Stimulated activated CD4-positive, alpha-beta T cell treated with anti-CD3 and anti-CD28 coated beads, Interleukin-1b, Interleukin-23, amount 100 ng/mL, for 24 hours (primary cell): ENCODE data around the gene HOXA11.

Experiments used
- DNase-seq, 4 experiments: peaks; one replicate each; pipeline ENCODE4 v3.0.0-alpha.2; 2020; ENCODE audit warnings: low read depth in 4 of 4, low spot score in 1 of 4

HOXA11 gene

DNA sequence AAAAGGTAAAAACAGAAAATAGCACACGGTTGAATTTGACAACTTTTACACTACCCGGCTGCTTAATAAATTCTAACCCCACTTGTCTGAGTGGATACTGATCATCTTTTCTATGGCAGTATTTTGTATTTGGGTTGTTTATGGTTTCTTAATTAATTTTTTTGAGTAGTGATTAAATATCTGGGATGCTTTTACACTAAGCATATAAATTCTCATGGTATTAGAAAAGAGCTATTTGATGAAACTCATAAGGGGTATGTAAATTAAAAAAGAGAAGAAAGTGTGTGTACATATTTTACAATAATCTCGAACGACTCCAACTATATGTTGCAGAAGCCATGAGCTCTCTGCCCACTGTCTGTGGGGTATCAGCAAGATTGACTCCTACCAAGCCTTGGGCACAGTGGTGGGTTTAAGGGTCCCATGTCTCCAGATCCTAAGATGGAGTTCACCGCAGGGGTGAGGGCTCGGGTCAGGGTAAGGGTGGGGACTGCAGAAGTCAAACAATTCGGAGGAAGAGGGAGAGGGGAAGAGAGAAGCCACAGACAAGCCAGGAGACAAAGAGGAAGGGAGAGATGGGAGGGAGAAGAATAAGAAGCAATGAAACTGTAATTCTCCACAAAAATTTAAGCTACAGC lies 22.4 kb upstream of the HOXA11 start:
- no peak for DNase-seq

DNA sequence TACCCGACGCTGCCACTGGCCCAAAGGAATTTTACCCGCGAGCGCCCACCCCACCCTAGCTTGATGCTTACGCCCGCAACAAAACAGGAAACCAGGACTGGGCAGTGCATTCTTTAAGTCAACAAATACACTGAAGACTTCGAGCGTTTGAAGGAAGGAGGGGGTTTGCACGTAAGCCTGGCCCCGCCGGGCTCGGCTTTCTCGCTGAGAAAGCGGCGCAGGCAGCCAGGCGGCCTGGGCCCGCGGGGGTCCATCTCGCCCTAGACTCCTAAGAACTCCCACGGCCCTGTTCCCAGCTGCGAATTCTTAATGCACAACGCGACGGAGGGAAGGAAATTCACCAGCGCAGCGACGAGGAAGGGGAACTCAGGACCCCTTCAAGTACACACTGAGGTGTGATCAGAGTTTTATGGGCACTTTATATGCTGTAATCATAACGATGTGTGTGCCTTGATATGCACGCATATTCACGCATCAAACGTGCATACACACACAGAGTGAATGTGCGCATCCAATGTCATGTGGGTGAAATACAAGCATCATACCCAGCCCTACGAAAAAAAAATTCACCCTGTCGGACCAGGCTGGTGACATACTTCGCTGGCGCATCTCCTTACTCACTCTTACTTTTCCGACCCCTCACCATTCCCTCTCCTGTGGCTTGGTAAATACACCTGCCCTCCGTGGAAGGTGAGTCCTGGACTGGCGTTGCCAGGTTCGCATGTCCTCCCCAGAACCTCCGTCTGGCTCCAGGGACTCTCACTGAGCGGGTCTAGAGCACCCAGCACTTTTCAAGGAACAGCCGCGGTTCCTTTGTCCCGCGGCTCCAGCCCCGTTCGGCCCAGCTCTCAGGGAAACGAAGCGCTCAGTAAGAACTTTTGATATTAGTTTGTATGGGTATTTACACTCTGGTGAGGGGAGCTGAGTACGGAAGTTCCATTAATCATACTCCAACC lies 20.6 kb upstream of the HOXA11 start:
- DNase-seq = no peak

DNA sequence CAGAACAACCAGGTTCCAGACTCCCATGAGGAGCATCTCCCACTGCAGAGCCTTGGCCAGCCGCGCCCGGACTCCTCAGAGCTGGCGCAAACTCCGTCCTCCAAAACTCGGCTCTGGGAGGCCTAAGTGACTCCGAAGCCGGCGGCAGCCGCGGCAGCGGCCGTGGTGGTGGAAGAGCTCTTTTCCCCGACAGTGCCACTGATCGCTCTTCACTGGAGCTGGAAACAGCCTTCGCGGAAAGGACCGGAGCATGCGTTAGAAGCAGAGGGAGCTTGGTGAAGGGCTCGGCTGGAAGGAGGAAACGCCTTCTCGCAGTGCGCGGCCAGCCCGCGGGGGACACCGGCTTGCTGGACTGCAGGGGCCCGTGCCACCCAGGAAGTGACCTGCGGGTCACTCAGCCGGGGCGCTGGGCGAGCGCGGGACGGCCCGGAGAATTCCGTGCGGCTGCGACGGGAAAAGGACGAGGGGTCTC lies 19.9 kb upstream of the HOXA11 start:
- no peak for DNase-seq

DNA sequence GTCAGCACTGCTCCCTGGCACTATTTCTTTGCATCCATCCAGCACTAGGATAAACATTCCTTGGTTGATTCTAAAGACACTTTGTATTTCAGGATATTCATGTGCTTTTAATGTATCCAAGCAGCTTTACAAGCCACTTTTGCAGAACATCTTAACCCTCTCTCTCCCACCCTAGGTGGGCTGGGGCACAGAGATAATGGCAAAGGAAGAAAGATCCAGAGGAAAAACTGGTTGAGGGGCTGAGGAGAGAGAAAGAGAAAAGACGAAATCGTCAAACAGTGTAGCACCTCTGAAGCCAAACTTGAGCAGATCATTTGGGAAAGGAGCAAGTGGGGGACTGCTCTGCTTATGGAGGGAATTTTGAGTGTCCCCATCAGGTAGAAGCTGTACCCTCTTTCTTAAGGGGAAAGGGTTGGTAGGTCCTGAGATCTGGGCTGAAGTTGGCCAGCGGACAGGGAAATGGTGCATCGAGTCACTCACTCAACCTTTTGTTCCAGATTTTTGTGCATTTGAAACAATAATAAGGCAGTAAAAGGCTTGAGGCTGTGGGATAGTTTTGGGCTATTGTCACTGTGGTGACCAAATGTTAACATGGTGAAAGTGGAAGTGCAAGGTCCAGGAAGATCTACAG lies 19.0 kb upstream of the HOXA11 start:
- no peak for DNase-seq

DNA sequence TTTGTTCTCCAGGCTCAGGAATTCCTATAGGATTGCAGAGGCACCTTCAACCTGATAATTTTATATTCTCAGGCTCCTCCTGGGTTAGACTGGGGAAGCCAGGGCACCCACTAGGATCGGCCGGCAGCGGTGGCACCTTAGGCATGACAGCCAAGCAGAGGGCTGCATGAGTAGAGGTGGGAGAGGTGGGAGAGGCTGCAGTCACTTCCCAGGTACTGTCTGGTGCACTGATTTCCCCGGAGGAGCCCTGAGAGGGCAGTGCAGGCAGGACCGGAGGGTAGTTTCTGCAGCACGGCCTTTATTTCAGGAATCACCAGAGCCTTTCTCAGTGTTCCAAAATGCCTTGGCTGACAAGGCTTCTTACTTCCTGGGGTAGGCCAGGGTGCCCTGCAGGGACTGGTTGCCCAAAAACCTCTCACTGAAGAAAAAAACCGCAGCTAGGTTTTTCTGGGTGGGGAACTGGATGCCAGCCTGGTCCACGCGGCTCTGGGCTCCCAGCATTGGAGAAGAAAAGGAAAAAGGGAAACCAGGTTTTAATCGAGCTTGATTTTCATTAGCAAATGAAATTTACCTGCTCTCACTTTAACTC lies 18.4 kb upstream of the HOXA11 start:
- DNase-seq = no peak

DNA sequence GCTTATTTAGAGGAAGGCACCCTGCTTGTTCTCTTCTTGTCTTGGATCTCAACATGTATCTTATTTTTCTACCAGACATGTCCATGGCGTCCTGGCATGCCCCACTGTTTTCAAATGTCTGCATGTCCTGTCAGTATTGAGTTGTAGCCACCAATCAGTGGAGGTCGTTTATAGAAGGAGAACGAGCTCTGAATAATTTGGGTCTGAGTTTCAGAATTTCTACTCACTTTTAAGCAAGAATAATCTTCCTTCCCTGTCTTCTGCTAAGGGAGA lies 17.8 kb upstream of the HOXA11 start:
- no peak for DNase-seq

DNA sequence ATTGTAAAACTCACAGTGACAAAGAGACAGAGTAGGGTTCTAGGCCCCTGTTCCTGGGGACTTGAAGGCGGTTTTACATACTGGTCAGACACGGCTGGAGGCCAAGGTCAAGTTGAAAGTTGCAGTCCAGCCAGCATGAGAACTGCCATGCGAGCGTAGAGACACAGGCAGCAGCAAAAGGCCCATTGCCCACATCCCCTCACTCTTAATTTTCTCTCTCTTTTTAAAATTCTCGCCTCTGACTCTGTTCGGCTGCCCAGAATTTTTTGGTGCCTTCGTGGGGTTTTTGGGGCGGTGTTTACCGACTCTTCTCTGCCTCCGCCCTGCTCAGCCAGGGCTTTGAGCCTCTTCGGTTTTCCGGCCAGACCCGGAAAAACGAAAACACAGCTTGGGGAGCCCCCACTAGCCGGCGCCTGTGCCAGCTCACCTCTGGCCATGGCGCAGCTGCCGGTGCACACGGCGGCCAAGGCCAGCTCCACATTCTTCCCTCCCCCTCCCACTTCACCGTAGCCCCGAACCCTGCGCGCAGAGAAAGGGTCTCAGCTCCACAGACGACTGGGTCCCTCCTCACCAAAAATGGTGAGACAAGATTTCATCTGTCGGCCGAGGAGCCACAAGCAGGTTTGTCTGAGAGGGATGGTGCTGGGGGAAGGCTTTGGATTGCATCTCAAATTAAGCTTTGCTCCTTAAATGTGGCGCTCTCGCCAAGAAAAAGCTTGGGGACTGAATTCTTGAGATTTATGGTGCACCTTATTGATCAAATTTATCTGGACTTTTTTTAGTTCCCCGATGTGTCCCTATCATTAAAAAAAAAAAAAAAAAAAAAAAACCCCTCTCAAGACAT lies 17.2 kb upstream of the HOXA11 start:
- DNase-seq = no peak

DNA sequence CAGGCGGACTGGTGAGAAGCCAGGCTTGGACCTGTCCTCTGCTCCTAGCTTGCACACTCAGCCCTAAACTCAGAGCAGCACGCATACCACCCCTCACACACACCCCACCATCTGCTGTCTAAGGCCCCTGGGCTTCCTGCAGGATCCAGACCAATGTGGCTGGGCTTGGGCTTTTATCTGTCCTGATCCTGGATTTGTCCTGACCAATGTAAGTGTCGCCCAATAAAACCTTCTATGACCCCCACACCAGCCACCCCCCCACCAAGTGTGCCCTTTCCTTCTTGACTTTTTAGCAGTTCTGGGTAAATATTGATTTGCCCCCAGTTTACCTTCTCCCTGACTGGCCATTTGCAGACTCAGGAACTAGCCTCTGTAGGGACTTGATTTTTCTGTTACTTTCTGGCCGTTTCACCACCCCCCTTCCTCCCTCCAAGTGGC lies 16.6 kb upstream of the HOXA11 start:
- no peak for DNase-seq

DNA sequence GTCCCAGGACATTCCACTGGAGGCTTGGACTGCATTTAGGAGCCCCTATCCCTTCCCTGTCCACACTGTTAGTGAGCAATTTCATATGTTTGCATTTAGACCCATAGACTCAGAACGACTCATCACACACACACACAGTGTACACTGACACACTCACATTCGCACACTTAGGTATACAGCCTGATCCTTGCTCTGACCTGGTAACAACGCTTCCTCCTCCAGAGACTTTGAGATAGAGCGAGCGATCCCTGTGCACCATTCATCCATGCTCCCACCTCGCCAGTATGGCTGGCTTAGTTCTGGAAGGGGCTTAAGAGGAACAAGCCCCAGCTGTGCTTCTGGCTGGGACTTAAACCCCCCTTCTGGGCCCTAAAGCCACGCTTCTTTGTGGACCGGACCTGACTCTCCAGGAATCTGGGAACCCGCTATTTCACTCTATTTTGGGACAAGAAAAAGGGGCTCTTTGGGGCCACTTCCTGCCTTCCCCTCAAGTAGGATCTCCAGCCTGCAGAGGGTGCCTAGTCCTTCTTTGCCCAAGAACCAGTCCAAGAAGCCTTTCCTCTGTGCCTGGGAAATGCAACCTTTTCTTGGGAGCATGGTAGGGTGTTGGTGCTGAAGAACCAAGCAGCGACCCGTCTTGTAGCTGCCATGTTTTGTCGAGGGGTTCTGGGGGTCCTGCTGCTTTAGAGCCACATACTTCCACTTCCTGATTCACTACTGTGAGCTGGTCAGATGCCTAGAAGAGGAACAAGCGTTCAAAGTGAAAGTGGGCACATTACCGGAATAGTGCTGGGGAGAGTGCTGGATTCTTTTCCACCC lies 15.9 kb upstream of the HOXA11 start:
- DNase-seq = no peak

DNA sequence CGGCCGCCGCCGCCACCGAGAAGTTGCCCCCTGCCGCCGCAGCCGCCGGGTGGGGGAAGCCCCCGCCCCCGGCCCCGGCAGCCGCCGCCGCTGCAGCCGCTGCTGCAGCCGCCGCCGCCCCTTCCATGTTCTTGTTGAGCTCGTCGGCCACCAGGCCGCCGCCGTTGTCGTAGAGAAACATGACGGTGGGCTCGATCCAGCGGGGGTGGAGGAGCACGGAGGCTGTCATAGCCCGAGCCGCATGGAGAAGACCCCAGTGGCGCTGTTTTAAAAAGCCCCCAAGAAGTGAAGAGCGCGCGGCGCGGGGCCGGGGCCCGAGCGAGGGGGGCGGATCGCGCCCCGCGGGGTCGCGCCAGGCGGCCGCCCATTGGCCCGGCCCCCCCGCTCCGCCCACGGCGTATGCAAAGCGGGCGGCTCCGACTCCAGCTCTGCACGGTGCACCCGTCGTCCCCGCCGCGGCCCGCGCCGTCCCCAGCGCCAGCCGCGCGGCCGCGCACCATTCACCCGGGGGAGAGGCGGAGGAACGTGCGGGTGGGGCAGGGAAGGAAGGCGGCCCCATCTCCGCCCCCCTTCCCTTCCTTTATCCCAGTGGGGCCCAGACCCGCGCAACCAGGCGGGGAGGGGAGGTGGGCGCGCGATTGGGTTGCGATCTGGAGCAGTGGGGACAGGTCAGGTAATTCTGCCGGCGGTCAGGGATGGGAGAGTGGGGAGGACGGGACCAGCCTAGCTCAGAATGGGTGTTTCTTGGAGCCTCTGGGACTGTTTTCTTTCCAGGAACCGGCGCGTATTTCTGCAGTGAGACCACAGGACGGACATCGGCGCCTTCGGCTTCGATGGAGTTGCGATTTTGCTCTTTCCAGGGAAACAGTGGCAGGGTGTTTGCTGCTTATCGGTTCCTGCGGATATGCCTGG lies 15.1 kb upstream of the HOXA11 start, which contains the start of gene HOXA13:
Gene HOXA13 (minus strand): TSS at position 243 of the 912 bp plus-strand sequence. CDS start 14 bp downstream, at position 229.
- no peak for DNase-seq

DNA sequence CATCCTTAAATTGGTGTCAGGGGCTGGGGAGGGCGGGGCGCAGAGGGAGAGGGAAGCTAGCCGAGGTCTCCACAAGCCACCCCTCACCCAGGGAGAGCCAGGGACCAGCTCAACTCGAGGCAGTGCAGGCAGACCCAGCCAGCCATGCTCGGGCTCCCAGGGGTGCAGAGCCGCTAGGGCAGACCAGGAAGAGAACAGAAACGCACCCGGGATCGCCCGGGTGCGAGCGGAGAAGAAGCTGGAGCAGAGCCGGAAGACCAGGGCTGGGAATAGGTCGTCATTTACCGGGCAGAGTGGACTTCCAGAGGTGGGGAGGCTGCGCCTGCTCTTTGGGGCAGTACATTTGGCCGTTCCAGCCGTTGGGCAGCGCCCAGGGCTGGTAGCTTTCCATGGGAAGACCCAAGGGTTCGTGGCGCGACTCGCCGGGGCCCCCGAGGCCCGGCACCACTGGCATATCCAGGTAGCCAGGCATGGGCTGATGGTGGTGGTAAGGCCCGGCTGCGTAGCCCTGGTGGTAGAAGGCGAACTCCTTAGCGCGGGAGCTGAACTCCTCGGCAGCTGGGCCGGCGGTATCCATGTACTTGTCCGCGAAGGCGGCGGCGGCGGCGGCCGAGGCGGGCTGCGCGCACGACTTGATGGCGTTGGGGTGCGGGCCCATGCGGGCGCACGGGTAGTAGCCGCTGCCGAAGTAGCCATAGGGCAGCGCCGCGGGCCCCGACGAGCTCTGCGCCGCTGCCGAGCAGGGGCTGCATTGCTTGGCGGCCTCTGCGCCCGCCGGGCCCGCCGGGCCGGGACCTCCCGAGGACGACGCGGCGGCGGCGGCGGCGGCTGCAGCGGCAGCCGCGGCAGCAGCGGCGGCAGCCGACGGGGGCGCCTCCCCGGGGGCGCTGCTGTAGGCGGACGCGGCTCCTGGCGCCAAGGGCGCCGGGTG lies 14.1 kb upstream of the HOXA11 start:
- DNase-seq = no peak

DNA sequence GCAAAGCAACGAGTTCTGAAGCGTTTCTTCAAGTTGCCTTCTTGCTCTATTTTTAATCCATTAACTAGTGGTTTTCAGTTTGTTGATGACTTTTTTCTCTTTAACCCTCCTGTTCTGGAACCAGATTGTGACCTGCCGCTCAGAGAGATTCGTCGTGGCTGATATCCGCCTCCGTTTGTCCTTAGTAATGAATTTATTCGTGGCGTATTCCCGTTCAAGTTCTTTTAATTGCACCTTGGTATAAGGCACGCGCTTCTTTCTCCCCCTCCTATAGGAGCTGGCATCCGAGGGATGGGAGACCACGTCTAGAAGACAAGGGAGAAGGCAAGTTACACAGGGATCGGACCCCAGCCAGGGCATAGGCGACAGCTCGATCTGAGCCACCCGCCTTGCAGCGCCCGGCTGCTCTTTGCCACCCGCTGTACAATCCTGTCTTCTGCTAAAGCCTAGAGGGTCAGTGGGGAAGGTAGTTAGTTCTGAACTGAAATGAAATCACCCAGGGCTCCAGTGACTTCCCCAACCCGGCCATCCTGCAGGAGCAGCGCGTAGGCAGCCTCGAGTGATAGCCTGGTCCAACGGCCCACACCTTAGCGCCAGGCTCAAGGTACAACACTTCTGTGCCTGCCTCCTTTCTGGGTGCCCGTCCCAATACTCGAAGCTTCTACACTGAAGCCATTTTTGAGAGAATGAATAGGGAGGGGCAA lies 13.3 kb upstream of the HOXA11 start:
- no peak for DNase-seq

DNA sequence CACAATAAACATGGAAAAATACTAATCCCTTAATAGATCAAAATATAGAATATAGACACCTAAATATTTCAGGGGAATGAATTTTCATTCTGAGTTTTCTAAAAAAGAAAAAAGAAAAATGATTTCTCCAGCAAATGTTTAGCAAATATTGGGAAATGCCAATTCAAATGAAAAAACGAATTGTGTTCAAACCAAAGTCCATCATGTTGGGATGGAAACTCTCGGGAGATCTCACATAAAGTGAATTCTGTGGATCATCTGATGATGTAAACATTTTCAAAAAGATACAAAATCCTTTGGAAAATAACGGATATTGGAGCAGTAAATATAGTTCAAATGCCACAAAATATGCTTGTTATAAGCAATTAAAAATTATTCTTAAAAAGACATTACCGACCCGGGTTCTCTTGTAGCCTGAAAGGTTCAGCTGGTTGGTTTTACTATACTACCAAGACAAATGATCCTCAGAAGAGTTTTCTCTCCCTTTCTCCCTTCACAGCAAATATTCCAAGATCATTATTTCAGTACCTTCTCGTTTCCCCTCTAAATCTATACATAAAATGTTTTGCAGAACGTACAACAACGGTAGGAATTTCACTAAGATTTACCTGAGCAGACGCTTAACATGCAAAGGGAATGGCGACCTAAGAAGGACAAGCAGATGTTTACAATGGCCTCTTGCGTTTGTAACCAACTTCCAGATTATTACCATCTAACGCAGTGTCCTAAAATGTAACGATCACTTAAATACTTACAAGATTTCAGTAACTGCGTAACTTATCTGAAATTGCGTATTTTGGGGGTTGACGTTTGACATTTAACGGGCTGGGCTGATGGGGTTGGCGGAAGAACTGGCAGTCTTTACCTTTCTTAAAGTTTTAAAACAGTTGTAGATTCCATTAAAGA lies 12.4 kb upstream of the HOXA11 start:
- DNase-seq = no peak

DNA sequence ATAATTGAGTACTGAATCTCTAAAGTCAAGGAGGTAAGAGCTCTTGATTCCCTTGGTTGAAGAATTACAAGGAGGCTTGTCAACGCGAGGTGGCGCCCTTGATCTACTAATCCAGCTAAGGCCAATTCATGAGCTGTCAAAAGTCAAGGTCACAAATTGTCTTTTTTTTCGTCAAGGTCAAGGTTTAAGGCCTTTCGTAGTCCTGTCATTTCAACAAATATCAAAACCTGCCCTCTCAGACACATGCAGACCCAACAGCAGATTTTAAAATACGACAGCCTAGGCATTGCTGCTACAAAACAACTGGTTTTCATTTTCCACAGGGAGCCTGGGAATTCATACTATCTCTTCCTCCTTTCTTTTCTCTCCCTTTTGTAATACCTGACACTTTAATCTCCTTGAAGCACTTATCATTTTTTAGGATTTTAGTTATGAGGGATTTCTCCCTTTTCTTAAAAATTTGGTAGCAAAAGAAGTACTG lies 11.3 kb upstream of the HOXA11 start:
- DNase-seq = peak; percentile 72 to 75 (median 74)

DNA sequence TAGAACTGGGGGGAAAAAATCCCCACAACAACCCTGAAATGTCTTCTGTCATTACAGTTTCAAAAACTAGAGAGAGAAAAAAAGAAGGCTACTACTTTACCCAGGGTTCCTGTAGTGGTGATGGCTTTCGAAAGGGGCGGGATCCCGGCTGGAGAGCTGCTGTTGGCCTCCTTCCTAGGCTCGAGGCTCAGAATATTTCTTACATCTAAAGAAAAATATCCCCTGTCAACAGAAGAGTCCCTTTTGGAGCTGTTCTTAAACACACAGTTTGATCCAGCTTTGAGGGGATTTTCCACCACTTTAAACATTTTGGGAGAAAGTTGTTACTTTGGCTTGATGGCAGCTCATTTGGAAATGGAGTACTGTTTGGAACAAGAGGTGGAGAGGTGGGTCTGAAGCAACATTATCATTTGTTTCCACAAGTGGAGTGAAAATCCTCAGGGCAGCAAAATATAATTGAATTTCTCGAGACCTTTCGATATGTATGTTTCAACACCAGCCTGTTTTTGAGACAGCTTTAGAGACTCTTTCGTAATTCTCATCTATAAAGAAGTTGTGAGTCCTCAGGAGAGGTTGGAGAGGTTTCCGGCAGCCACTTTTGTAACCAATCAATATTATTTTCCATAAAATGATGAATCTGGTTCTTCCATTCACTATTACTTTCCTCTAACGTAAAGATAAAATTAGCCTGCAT lies 9.8 kb upstream of the HOXA11 start:
- no peak for DNase-seq
